ENCODE data around the gene BRAF.
"Not testable (repeated sequence)": the region's sequence is repeated elsewhere in the genome, so short reads cannot be mapped to it uniquely, and the experiment has no call there.

Gene BRAF

DNA sequence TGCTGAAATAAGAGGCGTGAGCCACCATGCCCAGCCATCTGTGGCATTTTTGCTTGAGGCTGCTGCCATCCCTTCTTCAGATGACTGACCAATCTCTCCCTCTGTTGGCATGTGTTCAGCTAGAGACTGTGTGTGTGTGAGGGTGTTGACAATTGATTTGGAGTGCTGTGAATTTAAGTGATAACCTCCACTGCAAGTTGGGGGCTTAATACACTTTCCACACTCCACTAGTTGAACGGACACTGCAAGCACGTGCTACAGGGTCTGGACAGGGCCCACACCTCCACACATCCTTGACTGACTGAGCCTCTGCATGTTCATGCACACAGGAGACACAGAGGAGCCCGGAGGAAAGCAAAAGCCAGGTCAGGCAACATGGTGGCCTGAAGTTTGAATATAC lies 51.3 kb downstream of the BRAF start:
- no peak for DNase-seq

DNA sequence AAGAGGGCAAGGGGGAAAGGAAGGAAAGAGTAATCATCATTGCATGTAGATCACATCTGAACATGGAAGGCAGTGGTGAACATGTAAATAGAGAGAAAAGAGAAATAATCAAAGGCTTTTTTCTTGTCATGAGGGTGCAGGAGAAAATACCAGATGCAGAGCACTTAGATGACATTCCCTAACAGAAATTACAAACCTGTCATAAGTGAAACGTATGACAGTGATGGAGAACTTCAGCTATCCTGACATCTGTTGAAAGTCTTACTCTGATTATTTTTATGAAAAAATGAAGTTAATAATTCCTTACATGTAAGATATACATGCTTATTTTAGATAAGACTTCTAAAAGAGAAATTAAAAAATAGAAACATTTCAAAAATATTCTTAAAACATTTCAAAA lies 54.7 kb downstream of the BRAF start:
- DNase-seq, result no peak

DNA sequence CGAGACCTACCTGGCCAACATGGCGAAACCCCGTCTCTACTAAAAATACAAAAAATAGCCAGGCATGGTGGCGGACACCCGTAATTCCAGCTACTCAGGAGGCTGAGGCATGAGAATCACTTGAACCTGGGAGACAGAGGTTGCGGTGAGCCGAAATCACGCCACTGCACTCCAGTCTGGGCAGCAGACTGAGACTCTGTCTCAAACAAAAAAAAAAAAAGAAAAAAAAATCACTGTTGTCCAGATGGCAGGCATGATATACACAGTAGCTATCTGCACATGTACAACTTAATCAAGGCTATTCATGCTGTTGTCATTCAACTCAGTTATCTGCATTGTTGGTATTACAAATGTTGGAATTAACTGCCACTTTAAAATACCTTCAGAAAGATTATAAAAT lies 55.3 kb downstream of the BRAF start:
- DNase-seq, result no peak

DNA sequence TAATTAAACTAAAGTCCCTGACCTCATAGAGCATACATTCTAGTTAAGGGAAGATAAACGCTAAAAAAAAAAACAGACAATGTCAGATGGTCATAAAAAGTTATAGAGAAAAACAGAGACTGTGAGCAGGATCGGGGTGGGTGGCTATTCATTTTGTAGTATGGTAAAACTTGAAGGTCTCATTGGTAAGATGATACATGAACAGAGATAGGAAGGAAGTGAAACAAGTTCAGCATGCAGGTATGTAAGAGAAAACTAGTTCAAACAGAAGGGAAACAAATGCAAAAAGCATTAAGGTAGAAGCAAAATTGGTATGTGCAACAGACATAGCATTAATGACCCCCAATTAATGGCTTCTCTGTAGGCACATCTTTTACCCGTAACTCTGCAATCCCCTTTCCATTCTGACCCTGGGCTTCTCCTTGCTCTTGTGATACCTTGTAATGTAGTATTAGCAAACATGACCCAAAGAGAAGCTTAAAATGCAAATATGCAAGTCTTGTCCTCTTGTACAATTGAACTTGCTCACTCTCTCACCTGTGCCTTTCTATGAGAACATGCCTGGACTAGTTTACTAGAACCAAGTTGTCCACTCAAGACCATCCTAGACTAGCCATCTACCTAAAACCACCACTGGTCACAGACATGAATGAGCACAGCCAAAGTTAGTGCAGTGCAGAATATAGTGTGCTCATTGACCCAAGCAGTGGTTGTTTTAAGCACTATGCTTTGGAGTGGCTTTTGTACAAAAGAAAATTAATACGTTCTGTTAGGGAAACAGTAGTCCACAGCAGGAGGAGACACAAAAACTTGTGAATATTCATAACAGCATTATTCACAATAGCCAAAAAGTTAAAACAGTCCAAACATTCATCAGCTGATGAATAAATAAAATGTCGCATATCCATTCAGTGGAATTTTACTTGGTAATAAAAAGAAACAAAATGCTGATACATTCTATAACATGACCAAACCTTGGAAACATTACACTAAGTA lies 57.0 kb downstream of the BRAF start:
- DNase-seq, result no peak

DNA sequence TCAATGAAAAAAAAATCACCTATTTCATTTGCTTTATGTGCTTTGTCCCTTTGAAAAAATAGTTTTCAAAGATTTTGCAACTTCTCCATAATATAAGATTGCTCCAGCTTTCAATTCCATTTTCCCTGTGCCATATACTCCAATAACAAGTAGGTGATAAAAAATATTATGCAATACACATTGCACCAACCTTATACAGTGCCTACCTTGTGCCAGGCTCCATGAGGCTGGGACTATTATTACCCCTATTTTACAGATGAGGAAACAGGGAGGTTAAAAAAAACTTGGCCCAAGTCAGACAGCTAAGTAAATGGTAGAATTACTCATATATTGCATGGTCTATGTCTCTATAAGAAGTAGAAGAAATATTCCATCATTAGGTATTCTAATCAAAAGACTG lies 57.8 kb downstream of the BRAF start:
- DNase-seq, result no peak

DNA sequence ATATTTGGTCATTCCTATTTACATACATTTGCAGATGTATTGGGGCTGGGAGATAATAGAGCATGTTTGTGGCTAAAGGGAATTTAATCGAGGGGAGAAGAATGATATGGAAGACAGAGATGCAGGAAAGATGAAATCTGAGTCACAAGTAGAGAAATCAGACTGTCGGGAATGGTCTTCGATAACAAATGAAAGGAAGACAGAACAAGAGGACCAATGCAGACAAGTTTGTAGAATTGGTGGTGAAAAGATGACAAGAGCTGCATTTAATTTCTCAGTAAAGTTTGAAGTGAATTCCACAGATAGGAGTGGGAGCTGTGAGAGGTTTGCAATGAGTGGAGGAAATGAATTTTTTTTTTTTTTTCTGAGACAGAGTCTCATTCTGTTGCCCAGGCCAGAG lies 60.0 kb downstream of the BRAF start:
- DNase-seq, result no peak

DNA sequence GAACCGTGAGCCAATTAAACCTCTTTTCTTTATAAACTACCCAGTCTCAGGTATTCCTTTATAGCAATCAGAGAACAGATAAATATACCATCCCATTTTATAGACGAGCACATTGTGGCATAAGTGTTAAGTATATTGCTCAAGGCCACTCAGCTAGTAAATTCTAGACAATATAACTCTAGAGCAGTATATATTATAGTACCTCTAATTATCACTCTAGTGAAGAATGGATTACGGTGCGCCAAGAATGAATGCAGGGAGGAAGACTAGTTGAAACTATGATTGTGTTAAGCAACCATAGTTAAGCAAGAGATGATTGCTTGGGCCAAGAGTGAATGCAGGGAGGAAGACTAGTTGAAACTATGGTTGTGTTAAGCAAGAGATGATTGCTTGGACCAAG lies 60.9 kb downstream of the BRAF start:
- DNase-seq, result no peak

DNA sequence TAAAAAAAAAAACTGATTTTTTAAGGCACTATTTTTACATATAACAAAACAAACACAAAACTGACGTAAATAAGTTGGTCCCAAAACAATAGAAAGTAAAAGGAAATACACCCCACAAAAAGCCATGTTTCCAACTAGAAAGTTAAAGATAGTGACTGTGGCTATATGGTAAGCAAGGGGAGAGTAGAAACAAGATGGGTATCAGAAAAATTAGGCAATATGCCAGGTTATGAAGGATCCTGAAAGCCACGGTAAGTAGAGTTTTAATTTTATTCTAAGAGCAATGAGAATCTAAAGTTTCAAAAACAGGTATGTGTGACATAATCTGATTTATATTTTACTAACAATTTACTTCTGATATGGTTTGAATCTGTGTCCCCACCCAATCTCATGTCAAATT lies 61.5 kb downstream of the BRAF start:
- no peak for DNase-seq

DNA sequence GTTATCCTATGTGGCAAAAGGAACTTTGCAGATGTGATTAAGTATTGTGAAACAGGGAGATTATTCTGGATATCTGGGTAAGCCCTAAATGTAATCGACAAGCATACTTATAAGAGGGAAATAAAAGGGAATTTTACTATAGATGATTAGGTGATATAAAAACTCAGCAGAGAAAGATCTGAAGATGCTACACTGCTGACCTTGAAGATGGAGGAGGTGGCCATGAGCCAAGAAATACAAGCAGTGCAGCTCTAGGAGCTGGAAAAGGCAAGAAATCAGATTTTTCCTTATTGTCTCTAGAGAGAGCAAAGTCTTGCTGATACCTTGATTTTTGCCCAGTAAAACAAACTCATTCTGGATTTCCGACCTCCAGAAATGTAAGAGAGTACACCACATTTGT lies 67.7 kb downstream of the BRAF start:
- DNase-seq, result no peak

DNA sequence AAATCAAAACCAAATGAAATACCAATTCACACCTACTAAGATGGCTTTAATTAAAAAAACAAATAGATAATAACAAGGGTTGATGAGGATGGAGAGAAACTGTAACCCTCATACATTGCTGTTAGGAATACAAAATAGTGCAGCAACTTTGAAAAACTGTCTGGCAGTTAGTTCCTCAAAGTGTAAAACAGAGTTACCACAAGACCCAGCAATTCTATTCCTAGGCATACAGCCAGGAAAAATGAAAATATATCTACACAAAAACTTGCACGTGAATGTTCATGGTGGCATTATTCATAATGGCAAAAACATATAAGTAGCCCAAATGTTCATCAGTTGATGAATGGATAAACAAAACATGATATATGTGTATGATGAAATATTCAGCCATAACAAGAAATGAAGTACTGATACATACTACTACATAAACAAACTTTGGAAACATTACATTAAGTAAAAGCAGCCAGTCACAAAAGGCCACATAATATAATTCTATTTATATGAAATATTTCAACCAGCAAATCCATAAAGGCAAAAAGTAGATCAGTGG lies 83.5 kb downstream of the BRAF start:
- no peak for DNase-seq

DNA sequence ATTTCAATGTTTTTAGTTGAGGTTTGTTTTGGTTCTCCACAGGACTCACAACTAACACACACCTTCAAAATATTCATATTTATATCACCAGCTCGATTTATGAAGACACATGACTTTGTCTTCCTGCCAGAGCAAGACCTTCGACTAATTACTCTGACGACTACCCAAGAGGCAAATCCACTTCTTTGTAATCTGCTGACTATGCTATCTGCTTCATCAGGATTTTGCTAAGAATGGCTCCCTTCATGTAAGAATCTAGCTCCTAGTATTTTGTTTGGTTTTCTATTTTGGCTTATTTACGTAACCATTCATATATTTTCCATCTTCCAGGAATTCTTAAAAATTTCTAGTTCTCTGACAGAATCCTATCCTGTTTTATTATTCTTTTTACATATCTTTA lies 93.0 kb downstream of the BRAF start:
- no peak for DNase-seq

DNA sequence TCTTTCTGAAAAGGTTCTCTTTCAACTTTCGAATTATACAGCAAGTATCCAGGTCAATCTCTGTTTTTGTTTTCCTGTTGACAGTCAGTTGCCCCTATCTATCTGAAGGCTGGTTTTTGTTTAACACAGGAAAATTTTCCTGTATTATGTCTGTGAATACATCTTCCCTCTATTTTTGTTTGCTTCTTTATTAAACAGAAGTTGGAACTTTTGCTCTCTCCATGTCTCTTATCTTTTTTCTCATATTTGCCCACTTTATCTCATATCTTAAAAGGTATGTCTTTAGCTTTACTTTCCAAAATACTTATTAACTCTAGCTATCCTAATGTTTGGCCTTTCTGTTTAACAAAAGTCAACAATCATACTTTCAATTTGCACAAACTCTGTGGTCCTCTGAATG lies 95.0 kb downstream of the BRAF start:
- no peak for DNase-seq

DNA sequence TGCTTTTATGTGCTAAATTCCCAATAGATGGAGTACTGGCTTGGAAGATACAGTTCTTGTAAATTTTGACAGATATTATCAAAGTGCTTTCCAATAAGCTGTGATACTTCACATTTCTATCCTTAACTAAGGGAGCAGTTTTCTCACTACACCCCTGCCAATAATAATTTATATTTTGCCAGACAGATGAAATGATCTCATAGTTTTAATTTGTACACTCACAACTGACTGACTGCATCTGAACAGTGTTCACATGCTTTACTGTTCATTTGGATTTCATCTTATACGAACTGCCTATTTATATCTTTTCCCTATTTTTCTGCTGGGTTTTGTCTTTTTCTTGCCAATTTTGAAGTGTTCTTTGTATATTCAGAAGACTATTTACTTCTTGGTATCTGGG lies 96.0 kb downstream of the BRAF start:
- DNase-seq, result no peak

DNA sequence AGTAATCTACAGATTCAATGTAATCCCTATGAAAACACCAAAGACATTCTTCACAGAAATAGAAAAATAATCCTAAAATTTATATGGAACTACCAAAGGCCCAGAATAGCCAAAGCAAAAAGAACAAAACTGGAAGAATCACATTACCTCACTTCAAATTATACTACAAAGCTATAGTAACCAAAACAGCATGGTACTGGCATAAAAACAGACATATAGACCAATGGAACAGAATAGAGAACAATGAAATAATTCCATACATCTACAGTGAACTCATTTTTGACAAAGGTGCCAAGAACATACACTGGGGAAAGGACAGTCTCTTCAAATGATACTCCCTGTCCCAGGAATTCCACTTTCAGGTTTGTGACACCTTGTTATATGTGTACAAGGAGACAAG lies 107.3 kb downstream of the BRAF start:
- not testable (repeated sequence) for DNase-seq

DNA sequence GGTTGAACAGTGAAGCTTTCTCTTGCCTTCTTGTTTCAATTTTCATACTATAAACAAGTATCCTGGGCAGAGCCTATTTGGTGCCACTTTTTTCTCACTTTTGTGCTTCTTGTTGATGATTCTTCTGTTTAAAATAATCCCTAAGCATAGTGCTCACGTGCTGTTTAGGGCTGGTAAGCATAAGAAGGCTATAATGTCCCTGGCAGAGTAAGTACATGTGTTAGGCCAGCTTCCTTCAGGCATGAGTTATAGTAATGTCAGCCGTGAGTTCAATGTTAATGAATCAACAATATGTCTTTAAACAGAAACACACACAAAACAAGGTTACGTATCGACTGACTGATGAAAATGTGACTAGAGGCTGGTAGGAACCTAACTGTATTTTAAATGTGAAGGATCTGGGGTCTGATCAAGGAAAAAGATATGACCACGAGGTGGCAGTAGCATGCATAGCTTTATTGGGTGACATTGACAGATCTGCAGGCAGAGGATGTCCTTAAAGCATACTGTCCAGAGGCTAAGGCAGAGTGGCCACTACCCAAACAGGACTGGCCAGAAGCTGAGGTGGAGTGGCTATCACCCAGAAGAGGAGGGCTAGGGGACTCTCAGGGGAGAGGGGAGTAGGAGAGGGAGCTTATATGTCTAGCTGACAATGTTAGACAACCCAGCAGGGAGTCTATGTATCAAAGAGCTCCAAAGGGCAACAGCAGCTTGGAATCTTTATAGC lies 113.7 kb downstream of the BRAF start:
- peak; percentile 25 for DNase-seq

DNA sequence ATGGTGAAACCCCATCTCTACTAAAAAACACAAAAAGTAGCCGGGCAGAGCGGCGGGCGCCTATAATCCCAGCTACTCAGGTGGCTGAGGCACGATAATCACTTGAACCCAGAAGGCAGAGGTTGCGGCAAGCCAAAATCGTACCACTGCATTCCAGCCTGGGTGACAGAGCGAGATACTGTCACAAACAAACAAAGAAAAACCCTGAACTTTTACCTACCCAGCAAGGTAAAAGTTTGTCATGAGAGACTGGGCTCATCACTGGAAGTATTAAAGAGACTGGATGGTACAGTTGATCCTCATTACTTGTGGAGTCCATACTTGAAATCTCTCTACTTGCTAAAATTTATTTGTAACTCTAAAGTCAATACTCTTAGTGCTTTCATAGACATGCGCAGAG lies 114.3 kb downstream of the BRAF start:
- no peak for DNase-seq

DNA sequence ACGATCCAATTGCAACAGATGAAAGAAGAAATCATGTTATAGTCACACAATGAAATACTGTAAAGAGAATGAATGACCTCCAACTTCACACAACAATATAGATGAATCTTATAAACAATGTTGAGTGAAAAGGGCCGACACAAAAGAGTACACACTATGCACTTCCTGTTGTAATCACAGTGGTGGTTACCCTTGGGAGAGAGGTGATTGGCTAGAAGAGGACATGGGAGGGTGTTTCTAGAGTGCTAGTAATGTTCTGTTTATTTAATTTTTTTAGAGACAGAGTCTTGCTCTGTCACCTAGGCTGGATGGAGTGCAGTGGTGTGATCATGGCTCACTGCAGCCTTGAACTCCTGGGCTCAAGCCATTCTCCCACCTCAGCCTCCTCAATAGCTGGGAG lies 145.8 kb downstream of the BRAF start:
- DNase-seq, result no peak

DNA sequence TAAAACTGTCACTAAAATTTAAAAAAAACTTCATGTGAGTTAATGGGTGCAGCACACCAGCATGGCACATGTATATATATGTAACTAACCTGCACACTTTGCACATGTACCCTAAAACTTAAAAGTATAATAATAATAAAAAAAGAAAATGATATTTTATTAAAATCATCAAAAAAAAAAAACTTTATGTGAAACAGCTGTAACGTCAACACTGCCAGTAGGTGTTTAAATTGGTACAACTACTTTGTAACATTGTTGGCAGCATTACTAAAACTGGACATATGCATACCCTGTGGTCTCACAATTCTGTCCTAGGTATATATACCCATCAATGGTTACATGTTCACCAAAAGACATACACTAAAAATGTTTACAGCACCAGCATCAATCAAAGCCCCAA lies 146.2 kb downstream of the BRAF start:
- no peak for DNase-seq

DNA sequence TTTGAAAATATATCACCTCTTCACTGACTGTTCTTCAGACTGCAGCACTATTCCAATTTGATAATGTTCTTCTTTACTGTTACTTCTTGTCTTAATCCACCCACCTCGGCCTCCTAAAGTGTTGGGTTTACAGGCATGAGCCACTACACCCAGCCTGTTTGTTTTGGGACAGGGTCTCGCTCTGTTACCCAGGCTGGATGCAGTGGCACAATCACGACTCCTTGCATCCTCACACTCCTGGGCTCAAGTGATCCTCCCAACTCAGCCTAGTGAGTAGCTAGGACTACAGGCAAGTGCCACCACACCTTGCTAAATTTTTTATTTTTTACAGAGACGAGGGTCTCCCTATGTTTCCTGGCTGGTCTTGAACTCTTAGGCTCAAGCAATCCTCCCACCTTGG lies 150.4 kb downstream of the BRAF start:
- DNase-seq, result no peak

DNA sequence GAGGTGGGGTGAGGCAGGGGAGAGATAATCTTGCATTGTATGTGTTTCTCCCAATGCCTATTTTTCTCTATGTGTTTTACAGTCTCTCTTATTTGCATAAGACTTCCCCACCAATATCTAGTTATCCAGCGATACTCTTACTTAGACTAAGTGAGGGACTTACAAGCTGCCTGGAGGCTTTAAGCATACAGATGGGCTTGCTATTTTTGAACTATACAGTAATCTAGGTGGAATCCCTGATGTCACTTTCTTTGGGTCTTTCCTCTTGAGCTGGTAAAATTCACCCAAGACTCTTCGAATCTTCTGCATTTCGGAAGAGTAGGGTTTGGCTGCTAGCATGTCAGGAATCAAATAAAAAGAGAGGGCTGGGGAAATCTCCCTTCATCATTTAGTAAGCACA lies 151.6 kb downstream of the BRAF start:
- no peak for DNase-seq

DNA sequence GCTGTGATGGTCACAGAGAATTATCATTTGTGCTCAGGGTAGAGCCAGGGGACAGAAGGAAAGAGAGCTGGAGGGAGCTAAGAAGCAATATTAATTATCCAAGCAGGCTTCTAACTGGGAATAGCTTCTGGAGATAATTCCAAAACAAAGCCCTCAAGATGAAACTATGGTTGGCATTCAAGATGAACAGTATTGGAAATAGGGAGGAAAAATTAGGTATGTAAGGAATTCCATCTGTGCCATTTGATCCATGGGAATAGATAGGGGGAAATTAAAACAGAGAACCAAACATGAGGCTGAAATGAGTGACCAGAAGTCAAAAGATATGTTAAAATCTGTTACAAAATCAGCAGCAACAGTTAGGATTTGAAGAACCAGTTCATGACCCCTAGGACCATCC lies 152.9 kb downstream of the BRAF start:
- DNase-seq, result no peak

DNA sequence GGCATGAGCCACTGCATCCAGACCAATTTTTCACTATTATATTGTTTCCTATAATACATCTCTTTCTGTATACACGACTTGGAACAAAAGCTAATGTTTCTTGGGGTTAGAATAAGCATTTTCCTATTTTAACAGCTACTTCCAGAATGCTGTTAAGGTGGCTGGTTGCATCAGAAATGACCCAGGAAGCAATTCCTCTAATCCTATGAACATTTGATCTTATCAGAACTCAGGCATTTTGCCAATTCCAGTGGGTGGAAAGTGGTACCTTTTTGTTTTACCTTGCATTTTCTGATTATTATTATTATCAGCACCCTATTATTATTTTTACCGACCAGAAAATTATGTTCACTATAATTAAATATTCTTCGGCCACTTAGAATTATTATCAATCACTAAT lies 154.9 kb downstream of the BRAF start:
- no peak for DNase-seq

DNA sequence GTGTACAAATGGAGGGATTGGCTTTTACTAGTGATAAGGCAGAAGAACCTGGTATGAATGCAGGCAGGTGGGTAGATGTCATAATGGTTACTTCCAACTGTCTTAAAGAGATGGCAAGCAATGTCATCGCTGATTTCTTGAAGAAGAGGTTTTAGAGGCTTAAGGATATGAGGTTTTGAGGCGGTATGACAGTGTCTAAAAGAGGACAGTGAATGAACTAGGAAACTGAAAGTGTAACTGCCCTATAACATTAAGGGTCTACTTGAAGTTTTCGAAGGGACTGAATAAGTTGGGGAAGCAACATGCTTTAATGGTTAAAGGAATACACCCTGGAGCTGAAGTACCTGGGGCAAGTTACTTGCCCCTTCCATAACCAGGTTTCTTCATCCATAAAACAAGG lies 157.3 kb downstream of the BRAF start:
- no peak for DNase-seq

DNA sequence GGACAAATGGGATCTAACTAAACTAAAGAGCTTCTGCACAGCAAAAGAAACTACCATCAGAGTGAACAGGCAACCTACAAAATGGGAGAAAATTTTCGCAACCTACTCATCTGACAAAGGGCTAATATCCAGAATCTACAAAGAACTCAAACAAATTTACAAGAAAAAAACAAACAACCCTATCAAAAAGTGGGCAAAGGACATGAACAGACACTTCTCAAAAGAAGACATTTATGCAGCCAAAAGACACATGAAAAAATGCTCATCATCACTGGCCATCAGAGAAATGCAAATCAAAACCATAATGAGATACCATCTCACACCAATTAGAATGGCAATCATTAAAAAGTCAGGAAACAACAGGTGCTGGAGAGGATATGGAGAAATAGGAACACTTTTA lies 159.3 kb downstream of the BRAF start:
- not testable (repeated sequence) for DNase-seq

All from stimulated activated CD4-positive, alpha-beta T cell treated with anti-CD3 and anti-CD28 coated beads, Interleukin-1b, Interleukin-23, amount 100 ng/mL, for 48 hours (primary cell).